NCI-H69 (cell line): Measurements from ENCODE around the gene FGF4.
"Not testable (repeated sequence)": the region's sequence is repeated elsewhere in the genome, so short reads cannot be mapped to it uniquely, and the experiment has no call there.

ENCODE experiments used
- DNase-seq: peaks from one replicate; lab custom pipeline; 2025; lab: John Stamatoyannopoulos, UW

The FGF4 gene

GRCh38 chr11:69773626-69774353 lies 1.4 kb downstream of the FGF4 start:
- DNase-seq, result no peak

- no peak for DNase-seq
Observed at GRCh38 chr11:69771466-69771865, 3.7 kb downstream of the FGF4 start.

GRCh38 chr11:69770540-69770939 lies 4.6 kb downstream of the FGF4 start:
- peak; percentile 17 for DNase-seq

- DNase-seq, result no peak
Observed at GRCh38 chr11:69765498-69765995, 9.6 kb downstream of the FGF4 start.

GRCh38 chr11:69764918-69765317 lies 10.2 kb downstream of the FGF4 start:
- not testable (repeated sequence) for DNase-seq

GRCh38 chr11:69760319-69760718 lies 14.8 kb downstream of the FGF4 start:
- no peak for DNase-seq

GRCh38 chr11:69752890-69753289 lies 22.3 kb downstream of the FGF4 start:
- peak; percentile 21 for DNase-seq

- DNase-seq, result no peak
Observed at GRCh38 chr11:69750875-69751597, 24.1 kb downstream of the FGF4 start.

GRCh38 chr11:69750108-69750850 lies 24.9 kb downstream of the FGF4 start:
- peak; percentile 58 for DNase-seq

GRCh38 chr11:69748637-69749036 lies 26.5 kb downstream of the FGF4 start:
- DNase-seq, result no peak

- DNase-seq, result no peak
Observed at GRCh38 chr11:69746752-69747742, 28.1 kb downstream of the FGF4 start.

- no peak for DNase-seq
Observed at GRCh38 chr11:69746140-69746539, 29.0 kb downstream of the FGF4 start.

GRCh38 chr11:69745201-69745600 lies 29.9 kb downstream of the FGF4 start:
- DNase-seq, result no peak

GRCh38 chr11:69744435-69744834 lies 30.7 kb downstream of the FGF4 start:
- DNase-seq, result no peak

GRCh38 chr11:69734841-69735240 lies 40.3 kb downstream of the FGF4 start:
- DNase-seq, result no peak

GRCh38 chr11:69734367-69734766 lies 40.8 kb downstream of the FGF4 start:
- no peak for DNase-seq

- DNase-seq, result no peak
Observed at GRCh38 chr11:69732910-69733309, 42.2 kb downstream of the FGF4 start.

GRCh38 chr11:69731110-69731509 lies 44.0 kb downstream of the FGF4 start:
- DNase-seq, result no peak

- no peak for DNase-seq
Observed at GRCh38 chr11:69730500-69730899, 44.6 kb downstream of the FGF4 start.

GRCh38 chr11:69729252-69729651 lies 45.9 kb downstream of the FGF4 start:
- DNase-seq, result no peak

GRCh38 chr11:69727266-69727665 lies 47.9 kb downstream of the FGF4 start:
- no peak for DNase-seq
